K562 (cell line): ENCODE measurements around the gene MRPL33. TPM values are rescaled to one million over a fixed set of nuclear protein-coding genes. Genes with fewer than 3 reads are reported as not detected.

Experiments used
- AFF4 ChIP-seq: sonication (generic); formaldehyde crosslinking; IDR thresholded peaks from 2 replicates; pipeline ENCODE4 v1.8.0; 2023; ENCODE audit warnings: mild to moderate bottlenecking, missing genetic modification reagents
- CBX8 ChIP-seq: fragments of 200-600 bp; sonication (generic); IDR thresholded peaks from 2 replicates; pipeline ENCODE4 v1.6.1; 2012; ENCODE audit warnings: borderline replicate concordance, mixed run types, low read depth, mild to moderate bottlenecking, moderate library complexity, mixed read lengths, low read length, control low read depth, inconsistent platforms; ENCODE audit not compliant: poor library complexity, severe bottlenecking; ENCODE audit errors: extremely low read depth
- PTTG1 ChIP-seq: fragments of 450-650 bp; IDR thresholded peaks from 2 replicates; pipeline ENCODE4 v1.6.1; 2016; ENCODE audit warnings: low read depth, mild to moderate bottlenecking, missing genetic modification characterization, missing compliant biosample characterization
- THRA ChIP-seq: fragments of 450-650 bp; IDR thresholded peaks from 2 replicates; pipeline ENCODE4 v1.6.1; 2017; ENCODE audit warnings: mild to moderate bottlenecking, moderate library complexity
- USF2 ChIP-seq: sonication (generic); formaldehyde crosslinking; IDR thresholded peaks from 2 replicates; pipeline ENCODE4 v1.5.0; 2020; ENCODE audit warnings: missing genetic modification reagents
- ZNF212 ChIP-seq: fragments of 450-650 bp; formaldehyde crosslinking; IDR thresholded peaks from 2 replicates; pipeline ENCODE4 v1.4.0; 2020; ENCODE audit warnings: mild to moderate bottlenecking
- ZNF830 ChIP-seq: fragments of 250-450 bp; sonication (Bioruptor Pico); IDR thresholded peaks from 2 replicates; pipeline ENCODE4 v1.5.0; 2021; ENCODE audit warnings: mild to moderate bottlenecking
- polyA plus RNA-seq, 8 experiments: library from polyadenylated mRNA; depleted of rRNA in 4 of 8; stranded (reverse) in 5 of 8; unstranded in 3 of 8; fragments of >200 nt; fragmentation: Nextera tagmentation in 2 of 8; fragmentation: Illumina TruSeq in 1 of 8; extraction: Ambion mirVana in 2 of 8; extraction: Trizol in 1 of 8; gene quantifications; 2 replicates each; pipeline versions ENCODE4 v1.2.1 to v1.2.3, GENCODE V29; 2011 to 2014; ENCODE audit warnings: inconsistent platforms in 1 of 8, missing spikeins in 1 of 8
- total RNA-seq, 7 experiments: library from RNA; depleted of rRNA in 6 of 7; stranded (reverse); fragments of >200 nt in 6 of 7; fragmentation: Illumina TruSeq in 2 of 7; extraction: Trizol in 2 of 7; gene quantifications; 2 replicates each; pipeline versions ENCODE4 v1.2.1 to v1.2.3, GENCODE V29; 2011 to 2021; ENCODE audit warnings: low replicate concordance in 1 of 7

Gene MRPL33
- total and polyA plus RNA-seq, 9 of the 15 experiments (the other 6 are each of a cell fraction or from before 2014, with no cell fraction given): 68.3 to 338 (median 226) TPM

- TF ChIP-seq THRA: no peak
- TF ChIP-seq PTTG1 (tag): no peak
- TF ChIP-seq USF2 (CRISPR knock-in tag): no peak
- TF ChIP-seq AFF4 (CRISPR knock-in tag): no peak
- no peak for TF ChIP-seq ZNF830 (CRISPR knock-in tag)
- TF ChIP-seq CBX8: no peak
- TF ChIP-seq ZNF212 (CRISPR knock-in tag): no peak
Measured at GRCh38 chr2:27747827-27748352, 23.6 kb upstream of the MRPL33 start (continued).
